Cardiac muscle cell (in vitro differentiated cells and primary cell): Measurements from ENCODE around the gene KCNK6. TPM values are rescaled to one million over a fixed set of nuclear protein-coding genes. Genes with fewer than 3 reads are reported as not detected.

Experiments
- DNase-seq, 2 donors: peaks; one replicate each; pipeline versions ENCODE4 v3.0.0 to v3.0.0-alpha.2; 2010 to 2017; ENCODE audit warnings: low read depth in 1 of 2, low spot score in 1 of 2
- H3K27ac ChIP-seq: fragments of 200-600 bp; sonication (generic); 2 replicates; pipeline ENCODE4 v1.5.1; 2016
- H3K27me3 ChIP-seq: fragments of 200-600 bp; sonication (generic); 2 replicates; pipeline ENCODE4 v1.6.0; 2016; ENCODE audit warnings: control low read depth
- H3K36me3 ChIP-seq: fragments of 200-600 bp; sonication (generic); 2 replicates; pipeline ENCODE4 v1.5.1; 2016; ENCODE audit warnings: control low read depth
- H3K4me1 ChIP-seq: fragments of 200-600 bp; sonication (generic); 2 replicates; pipeline ENCODE4 v1.8.1; 2017; ENCODE audit warnings: low read depth, mild to moderate bottlenecking, mixed run types
- H3K4me3 ChIP-seq: fragments of 200-600 bp; sonication (generic); 2 replicates; pipeline ENCODE4 v1.5.1; 2016; ENCODE audit warnings: mild to moderate bottlenecking
- H3K9me3 ChIP-seq: fragments of 200-600 bp; sonication (generic); 2 replicates; pipeline ENCODE4 v1.5.1; 2017; ENCODE audit warnings: low read depth, mild to moderate bottlenecking, control low read depth
- polyA plus RNA-seq: library from polyadenylated mRNA; unstranded; fragments of >200 nt; fragmentation: Nextera tagmentation; extraction: Ambion mirVana; gene quantifications from 2 replicates; pipeline ENCODE4 v1.2.1, GENCODE V29; 2016
- total RNA-seq: library from RNA; depleted of rRNA; stranded (reverse); fragments of >200 nt; gene quantifications from 2 replicates; pipeline ENCODE4 v1.2.3, GENCODE V29; 2016
- TF ChIP-seq, protein P1 (sequence below): IDR thresholded peaks from 2 replicates; pipeline ENCODE4 v1.5.1; 2012; ENCODE audit warnings: low read depth, mild to moderate bottlenecking, low read length

The KCNK6 gene
- total and polyA plus RNA-seq, 2 experiments from 2014 or later = 1.5 to 1.8 TPM

DNA sequence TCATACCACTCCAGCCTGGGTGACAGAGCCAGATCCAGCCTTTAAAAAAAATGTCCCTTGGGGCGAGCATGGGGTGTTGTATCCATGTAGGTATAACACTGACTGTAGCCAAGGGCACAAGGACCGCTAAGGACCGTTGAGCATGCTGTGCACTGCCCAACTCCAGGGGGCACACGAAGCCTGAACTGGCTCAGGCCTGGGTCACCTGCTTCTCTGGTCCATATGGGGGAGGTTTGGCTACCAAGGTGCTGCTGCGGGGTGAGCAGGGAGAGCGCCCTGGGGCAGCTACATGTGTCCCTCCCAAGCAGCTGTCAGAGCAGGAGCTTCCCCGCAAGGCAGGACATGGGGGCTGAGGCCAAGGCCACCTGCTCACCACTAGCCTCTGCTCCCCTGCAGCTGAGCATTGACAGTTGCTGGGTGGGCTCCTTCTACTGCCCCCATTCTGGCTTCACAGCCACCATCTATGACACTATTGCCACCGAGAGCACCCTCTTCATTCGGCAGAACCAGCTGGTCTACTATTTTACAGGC lies 32.3 kb downstream of the KCNK6 start:
- H3K4me3 ChIP-seq = no peak overlapping the region
- no peak for DNase-seq
- H3K9me3 ChIP-seq = no peaks in the 10 kb centered on the region
- TF ChIP-seq, protein P1, sequence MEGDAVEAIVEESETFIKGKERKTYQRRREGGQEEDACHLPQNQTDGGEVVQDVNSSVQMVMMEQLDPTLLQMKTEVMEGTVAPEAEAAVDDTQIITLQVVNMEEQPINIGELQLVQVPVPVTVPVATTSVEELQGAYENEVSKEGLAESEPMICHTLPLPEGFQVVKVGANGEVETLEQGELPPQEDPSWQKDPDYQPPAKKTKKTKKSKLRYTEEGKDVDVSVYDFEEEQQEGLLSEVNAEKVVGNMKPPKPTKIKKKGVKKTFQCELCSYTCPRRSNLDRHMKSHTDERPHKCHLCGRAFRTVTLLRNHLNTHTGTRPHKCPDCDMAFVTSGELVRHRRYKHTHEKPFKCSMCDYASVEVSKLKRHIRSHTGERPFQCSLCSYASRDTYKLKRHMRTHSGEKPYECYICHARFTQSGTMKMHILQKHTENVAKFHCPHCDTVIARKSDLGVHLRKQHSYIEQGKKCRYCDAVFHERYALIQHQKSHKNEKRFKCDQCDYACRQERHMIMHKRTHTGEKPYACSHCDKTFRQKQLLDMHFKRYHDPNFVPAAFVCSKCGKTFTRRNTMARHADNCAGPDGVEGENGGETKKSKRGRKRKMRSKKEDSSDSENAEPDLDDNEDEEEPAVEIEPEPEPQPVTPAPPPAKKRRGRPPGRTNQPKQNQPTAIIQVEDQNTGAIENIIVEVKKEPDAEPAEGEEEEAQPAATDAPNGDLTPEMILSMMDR = no peak
- no peaks in the 10 kb centered on the region for H3K27me3 ChIP-seq
- H3K4me1 ChIP-seq = no peaks in the 10 kb centered on the region
- H3K36me3 ChIP-seq = no peaks in the 10 kb centered on the region
- H3K27ac ChIP-seq = no peak overlapping the region

DNA sequence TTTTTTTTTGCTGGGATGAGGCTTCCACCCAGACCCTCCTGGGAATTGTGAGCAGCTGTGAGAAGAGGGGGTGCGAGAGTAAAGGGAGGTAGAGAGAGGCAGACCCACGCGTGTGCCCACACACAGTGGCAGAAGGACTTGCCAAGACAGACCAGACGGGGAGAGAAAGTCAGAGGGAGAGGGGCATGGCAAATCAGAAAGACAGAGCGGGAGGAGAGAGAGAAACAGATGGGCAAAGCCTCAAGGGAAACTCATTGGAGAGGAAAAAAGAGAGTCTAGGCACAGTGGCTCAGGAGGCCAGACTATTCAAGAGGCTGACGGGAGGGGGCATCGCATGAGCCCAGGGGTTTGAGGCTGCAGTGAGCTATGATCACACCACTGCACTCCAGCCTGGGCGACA lies 33.0 kb downstream of the KCNK6 start:
- TF ChIP-seq, protein P1 = no peak
- H3K27me3 ChIP-seq = peaks cover 3% of the 10 kb centered on the region
- H3K27ac ChIP-seq = no peak overlapping the region

DNA sequence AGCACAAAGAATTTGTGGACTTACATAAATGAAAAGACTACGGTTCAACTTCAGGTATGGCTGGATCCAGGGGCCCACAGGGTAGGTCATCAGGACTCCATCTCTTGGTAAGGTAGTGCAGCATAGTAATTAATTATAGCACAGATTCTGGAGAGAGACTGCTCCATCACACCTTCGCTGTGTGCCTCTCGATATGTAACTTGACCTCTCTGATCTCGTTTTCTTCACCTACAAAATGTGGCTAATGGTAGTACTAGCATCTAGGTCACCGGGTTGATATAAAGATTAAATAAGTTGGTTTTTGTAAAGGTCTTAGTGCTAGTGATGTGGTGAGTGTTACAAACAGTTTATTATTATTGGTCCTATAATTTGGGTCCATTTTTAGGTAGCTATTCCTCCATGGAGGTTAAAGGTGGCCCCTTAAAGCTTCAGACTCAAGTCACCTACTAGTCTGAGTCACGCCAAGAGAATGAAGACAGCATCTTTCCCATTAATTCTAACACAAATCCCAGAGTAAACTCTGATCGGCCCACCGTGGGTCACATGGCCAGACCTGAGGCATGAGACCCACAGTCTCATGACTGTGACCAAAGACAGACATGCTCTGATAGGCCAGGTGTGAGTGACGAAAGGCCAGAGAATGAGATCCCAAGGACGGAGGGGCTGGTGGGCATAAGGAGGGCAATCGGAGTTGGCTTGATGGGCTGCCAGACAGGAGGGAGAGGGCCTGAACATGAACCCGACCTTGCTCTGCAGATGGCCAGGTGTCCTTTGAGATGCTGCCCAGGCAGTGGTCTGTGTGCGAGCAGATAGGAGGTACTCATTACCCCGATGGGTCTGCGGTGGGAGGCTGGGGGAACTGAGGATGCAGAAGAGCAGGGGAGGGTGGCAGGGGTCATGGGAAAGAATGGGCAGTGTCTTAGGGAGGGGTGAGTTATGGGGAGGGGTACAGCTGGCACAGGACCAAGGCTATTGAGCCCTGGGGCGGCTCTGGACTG lies 36.4 kb downstream of the KCNK6 start:
- no peaks in the 10 kb centered on the region for H3K4me1 ChIP-seq
- H3K27me3 ChIP-seq = peaks cover 34% of the 10 kb centered on the region
- no peak for DNase-seq
- H3K27ac ChIP-seq = no peak overlapping the region
- no peak overlapping the region for H3K4me3 ChIP-seq
- H3K9me3 ChIP-seq = no peaks in the 10 kb centered on the region
- no peaks in the 10 kb centered on the region for H3K36me3 ChIP-seq
- TF ChIP-seq, protein P1 = no peak

More for the DNA sequence above, 33.0 kb downstream of the KCNK6 start:
- Histone ChIP-seq H3K4me1 (no peaks in the 10 kb centered on the region), H3K36me3 (no peaks in the 10 kb centered on the region), H3K4me3 (no peak overlapping the region), H3K9me3 (no peaks in the 10 kb centered on the region)
- DNase-seq = no peak

DNA sequence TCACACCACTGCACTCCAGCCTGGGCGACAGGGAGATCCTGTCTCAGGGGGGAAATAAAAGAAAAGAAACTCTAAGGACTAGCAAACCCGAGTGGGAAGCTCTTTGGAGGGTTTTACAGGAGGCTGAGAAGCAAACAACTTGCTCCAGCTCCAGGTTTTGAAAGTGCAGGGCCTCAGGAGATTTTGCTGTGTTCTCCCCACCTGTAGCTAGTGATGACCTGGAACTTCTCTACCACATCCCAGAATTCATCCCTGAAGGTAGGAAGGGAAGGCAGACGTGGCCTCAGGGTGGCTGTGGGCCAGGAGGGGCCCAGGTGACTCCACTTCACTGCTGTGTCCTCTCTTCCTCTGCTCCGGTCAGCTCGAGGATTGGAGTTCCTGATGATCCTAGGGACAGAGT lies 38.4 kb downstream of the KCNK6 start:
- Histone ChIP-seq H3K4me1 (no peaks in the 10 kb centered on the region), H3K4me3 (no peak overlapping the region), H3K27me3 (peaks cover 36% of the 10 kb centered on the region), H3K36me3 (no peaks in the 10 kb centered on the region), H3K9me3 (no peaks in the 10 kb centered on the region), H3K27ac (no peak overlapping the region)
- no peak for DNase-seq
- TF ChIP-seq, protein P1 = no peak

DNA sequence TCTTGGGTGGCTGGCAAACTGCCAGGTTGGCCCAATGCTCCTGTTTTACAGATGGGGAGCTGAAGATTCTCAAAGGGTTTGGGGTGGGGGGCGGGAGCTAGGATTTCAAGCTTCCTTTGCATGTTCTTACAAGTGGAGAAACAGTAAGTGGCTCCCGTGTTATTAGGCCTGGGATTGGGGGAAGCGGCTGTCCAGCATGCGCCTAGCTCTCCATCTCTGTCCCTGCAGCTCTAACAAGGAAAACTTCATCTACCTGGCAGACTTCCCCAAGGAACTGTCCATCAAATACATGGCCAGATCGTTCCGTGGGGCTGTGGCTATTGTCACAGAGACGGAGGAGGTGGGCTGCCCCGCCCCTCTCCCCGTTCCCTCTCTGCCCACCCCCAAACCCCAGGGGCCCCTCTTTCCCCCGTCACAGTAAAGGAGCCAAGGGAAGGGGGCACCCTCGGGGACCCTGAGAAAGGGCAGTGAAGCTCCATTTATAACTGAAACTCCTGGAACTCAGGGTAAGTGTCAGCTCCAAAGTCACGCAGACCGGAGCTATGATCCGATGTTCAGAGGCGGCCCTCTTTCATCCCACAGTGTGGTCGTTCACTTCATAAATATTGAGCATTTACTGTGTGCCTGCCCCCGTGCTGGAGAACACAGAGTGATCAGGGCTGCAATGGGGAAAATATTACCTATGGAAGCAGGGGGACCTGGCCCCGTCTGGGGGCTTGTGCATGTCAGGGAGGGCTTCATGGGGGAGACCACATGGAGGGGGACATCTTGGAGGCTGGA lies 39.8 kb downstream of the KCNK6 start:
- H3K4me1 ChIP-seq = no peaks in the 10 kb centered on the region
- no peaks in the 10 kb centered on the region for H3K36me3 ChIP-seq
- H3K4me3 ChIP-seq = no peak overlapping the region
- no peak for DNase-seq
- H3K27me3 ChIP-seq = peaks cover 36% of the 10 kb centered on the region
- H3K9me3 ChIP-seq = no peaks in the 10 kb centered on the region
- TF ChIP-seq, protein P1 = no peak
- no peak overlapping the region for H3K27ac ChIP-seq
